NCI-H1694 treated with DMSO at 0.1 percent for 48 hours (cell line): ENCODE results near the gene PRR13.
A peak's percentile ranks its signal among the peaks of the same experiment; 100 is the strongest.
"Not testable (repeated sequence)": the region's sequence is repeated elsewhere in the genome, so short reads cannot be mapped to it uniquely, and the experiment has no call there.

ENCODE experiments used
- DNase-seq: peaks from one replicate; lab custom pipeline; 2025; lab: John Stamatoyannopoulos, UW

The PRR13 gene

GRCh38 chr12:53439582-53439981 lies 2.0 kb upstream of the PRR13 start:
- not testable (repeated sequence) for DNase-seq

GRCh38 chr12:53443955-53444354 lies 2.4 kb downstream of the PRR13 start:
- DNase-seq: no peak

DNA sequence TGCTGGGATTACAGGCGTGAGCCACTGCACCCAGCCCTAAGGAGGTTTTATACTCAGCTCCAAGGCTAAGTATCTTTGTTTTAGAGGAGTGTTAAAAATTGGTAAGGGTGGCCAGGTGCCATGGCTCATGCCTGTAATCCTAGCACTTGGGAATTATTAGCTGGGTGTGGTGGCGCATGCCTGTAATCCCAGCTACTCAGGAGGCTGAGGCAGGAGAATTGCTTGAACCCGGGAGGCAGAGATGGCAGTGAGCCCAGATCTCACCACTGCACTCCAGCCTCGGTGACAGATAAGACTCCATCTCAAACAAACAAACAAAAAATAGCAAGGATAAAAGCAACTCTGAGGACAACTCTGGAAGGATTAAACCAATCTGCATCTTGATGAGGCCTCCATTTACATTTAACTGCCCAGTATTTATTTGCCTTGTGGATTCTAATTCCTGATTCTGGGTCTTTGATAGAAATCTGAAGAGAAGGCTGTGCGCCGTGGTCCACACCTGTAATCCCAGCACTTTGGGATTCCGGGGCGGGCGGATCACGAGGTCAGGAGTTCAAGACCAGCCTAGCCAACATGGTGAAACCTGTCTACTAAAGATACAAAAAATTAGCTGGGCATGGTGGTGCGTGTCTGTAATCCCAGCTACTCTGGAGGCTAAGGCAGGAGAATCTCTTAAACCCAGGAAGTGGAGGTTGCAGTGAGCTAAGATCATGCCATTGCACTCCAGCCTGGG lies 3.2 kb downstream of the PRR13 start:
- not testable (repeated sequence) for DNase-seq

DNA sequence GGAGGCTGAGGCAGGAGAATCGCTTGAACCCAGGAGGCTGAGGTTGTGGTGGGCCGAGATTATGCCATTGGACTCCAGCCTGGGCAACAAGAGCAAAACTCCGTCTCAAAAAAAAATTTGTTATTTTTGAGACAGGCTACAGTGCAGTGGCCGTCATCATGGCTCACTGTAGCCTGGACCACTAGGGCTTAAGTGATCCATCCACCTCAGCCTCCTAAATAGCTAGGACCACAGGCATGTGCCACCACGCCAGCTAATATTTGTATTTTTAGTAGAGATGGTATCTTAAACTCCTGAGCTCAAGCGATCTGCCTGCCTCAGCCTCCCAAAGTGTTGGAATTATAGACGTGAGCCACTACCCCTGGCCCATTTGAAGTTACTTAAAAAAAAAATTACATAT lies 9.4 kb downstream of the PRR13 start:
- no peak for DNase-seq

DNA sequence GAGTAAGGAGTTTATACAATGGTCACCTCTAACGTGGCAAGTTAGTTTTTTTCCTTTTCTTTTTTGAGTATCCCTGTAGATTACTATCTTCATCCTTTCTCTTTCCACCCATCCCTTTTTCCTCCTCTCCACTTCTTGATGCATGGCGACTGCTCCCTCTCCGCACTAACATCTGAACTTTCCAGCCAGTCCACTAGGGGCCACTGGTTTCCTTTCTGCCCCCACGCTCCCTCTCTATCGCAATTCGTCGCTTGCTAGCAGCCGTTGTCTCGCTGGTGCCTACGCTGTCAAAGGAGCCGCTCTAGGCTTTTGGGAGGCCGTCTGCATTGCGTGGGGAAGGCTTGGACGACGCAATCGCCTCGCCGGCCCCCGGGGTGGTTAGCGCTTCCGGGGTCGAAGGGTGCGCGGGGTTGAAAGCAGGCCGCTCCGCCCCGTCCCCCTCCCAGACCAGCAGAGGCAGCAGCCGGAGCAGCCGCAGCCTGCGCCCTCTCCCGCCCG lies 10.2 kb downstream of the PRR13 start, which contains the start of gene PCBP2:
Gene PCBP2 (plus strand): TSS at position 442 of the 498 bp plus-strand sequence. CDS start 2,699 bp downstream, outside the sequence.
- peak; percentile 97 for DNase-seq

- DNase-seq: no peak
Measured at GRCh38 chr12:53452159-53453077, 10.9 kb downstream of the PRR13 start.

GRCh38 chr12:53453953-53454640 lies 12.6 kb downstream of the PRR13 start:
- DNase-seq: no peak

DNA sequence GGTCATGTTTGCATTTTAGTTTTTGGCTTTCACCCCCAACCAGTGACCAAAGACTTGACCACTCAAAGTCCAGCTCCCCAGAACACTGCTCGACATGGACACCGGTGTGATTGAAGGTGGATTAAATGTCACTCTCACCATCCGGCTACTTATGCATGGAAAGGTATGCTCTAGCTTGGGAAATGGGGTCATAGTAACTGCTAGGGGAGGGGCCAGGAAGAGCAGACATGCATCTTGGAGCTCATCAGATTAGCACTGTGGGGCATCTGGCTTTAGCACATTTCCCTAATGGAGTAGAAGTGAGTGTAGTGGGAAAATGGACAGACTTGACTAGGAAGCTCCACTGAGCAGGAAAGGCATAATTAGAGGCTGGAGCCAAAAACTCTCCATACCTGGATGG lies 13.2 kb downstream of the PRR13 start:
- no peak for DNase-seq

- DNase-seq: no peak
Measured at GRCh38 chr12:53456654-53457366, 15.3 kb downstream of the PRR13 start.

- no peak for DNase-seq
Measured at GRCh38 chr12:53459097-53459496, 17.6 kb downstream of the PRR13 start.

- no peak for DNase-seq
Measured at GRCh38 chr12:53461059-53461458, 19.5 kb downstream of the PRR13 start.

- no peak for DNase-seq
Measured at GRCh38 chr12:53461591-53461990, 20.1 kb downstream of the PRR13 start.

DNA sequence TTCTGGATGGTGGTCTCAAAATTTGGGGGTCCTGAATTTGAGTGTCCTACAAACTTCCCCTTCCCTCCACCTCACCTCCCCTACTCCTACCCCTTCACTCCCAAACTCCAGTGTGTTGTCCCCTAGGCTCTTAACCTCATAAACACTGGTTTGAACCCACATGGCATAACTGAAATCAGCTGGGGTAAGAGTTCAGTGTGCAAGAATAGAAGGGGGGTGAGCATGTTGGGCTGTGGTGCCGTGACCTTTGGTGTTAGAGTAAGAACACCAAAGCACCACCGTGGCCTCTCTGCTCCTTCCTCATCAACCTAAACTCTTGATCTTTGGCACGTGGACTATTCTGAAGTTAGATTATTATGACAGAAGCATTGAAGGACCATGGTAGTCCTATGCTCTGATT lies 21.4 kb downstream of the PRR13 start:
- DNase-seq: no peak

- no peak for DNase-seq
Measured at GRCh38 chr12:53463802-53464560, 22.4 kb downstream of the PRR13 start.

DNA sequence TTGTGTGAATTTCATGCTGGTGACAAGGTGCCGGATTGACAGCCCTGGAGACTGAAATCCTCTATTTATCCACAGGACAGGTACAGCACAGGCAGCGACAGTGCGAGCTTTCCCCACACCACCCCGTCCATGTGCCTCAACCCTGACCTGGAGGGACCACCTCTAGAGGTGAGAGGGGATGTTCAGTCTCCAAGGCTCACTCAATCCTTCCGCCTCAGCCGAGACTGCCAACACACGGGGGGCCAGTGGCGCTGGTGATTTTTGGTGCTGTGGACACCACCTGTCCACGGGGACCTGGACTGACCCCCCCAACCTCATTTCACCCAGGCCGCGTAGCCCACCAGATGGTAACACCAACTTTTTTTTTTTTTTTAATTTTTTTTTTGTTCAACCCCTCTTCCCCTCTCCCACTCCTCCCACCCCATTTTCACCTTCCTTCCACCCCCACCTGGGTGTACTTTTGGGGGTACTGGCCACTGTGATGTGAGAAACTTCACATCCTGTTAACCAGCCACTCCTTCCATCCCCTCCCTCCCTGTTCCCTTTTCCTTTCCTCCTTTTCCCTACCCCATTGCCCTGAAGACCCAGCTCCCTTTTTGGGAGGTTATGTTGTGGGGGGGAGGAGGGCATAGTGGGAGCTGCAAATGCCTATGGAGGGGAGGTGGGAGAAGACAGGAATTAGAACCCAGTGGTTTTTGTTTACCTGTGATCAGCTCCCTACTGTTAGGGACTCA lies 23.3 kb downstream of the PRR13 start:
- no peak for DNase-seq

GRCh38 chr12:53465679-53466078 lies 24.1 kb downstream of the PRR13 start:
- no peak for DNase-seq

GRCh38 chr12:53466640-53467039 lies 25.1 kb downstream of the PRR13 start:
- no peak for DNase-seq

- DNase-seq: no peak
Measured at GRCh38 chr12:53467082-53467481, 25.5 kb downstream of the PRR13 start.

GRCh38 chr12:53467880-53468279 lies 26.3 kb downstream of the PRR13 start:
- no peak for DNase-seq

DNA sequence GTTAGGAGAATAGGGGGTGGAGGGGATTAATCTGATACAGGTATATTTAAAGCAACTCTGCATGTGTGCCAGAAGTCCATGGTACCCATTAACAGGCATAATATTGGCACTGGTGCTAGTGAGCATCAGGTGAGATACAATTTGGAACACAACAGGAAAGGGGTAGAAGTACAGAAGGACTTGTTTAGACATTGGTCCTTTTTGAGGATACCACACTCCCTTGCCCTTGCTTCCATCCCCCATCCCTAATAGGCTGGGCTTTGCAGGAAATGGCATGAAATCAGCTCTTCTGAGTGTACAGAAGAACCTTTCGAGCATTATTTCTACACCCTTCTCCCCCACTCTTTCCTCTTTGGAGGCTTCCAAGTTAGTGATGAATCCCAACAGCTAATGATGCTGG lies 26.7 kb downstream of the PRR13 start:
- DNase-seq: no peak
